ENCODE measurements around the gene ZNF74.
"Not testable (repeated sequence)": the region's sequence is repeated elsewhere in the genome, so short reads cannot be mapped to it uniquely, and the experiment has no call there.

Gene ZNF74

GRCh38 chr22:20376281-20376680, 17.7 kb upstream of the ZNF74 start:
- DNase-seq (ENCODE audit: low spot score): not testable (repeated sequence)

GRCh38 chr22:20376983-20377382, 17.0 kb upstream of the ZNF74 start:
- not testable (repeated sequence) for DNase-seq (ENCODE audit: low spot score)

GRCh38 chr22:20378110-20378509, 15.8 kb upstream of the ZNF74 start:
- no peak for DNase-seq (ENCODE audit: low spot score)

GRCh38 chr22:20378684-20379083, 15.3 kb upstream of the ZNF74 start:
- not testable (repeated sequence) for DNase-seq (ENCODE audit: low spot score)

GRCh38 chr22:20380486-20380885, 13.5 kb upstream of the ZNF74 start:
- DNase-seq (ENCODE audit: low spot score): no peak

GRCh38 chr22:20383538-20383937, 10.4 kb upstream of the ZNF74 start:
- no peak for DNase-seq (ENCODE audit: low spot score)

GRCh38 chr22:20384171-20384570, 9.8 kb upstream of the ZNF74 start:
- no peak for DNase-seq (ENCODE audit: low spot score)

GRCh38 chr22:20384865-20385264, 9.1 kb upstream of the ZNF74 start:
- no peak for DNase-seq (ENCODE audit: low spot score)

GRCh38 chr22:20386336-20386735, 7.6 kb upstream of the ZNF74 start:
- no peak for DNase-seq (ENCODE audit: low spot score)

- no peak for DNase-seq (ENCODE audit: low spot score)
These were observed 7.0 kb upstream of the ZNF74 start for GRCh38 chr22:20386972-20387371.

GRCh38 chr22:20388200-20388599, 5.8 kb upstream of the ZNF74 start:
- no peak for DNase-seq (ENCODE audit: low spot score)

GRCh38 chr22:20389288-20389687, 4.7 kb upstream of the ZNF74 start:
- no peak for DNase-seq (ENCODE audit: low spot score)

- no peak for DNase-seq (ENCODE audit: low spot score)
These were observed 3.5 kb upstream of the ZNF74 start for GRCh38 chr22:20390394-20390907.

GRCh38 chr22:20391222-20391621, 2.7 kb upstream of the ZNF74 start:
- DNase-seq (ENCODE audit: low spot score): no peak

GRCh38 chr22:20392365-20392881, 1.5 kb upstream of the ZNF74 start:
- DNase-seq (ENCODE audit: low spot score): not testable (repeated sequence)

- no peak for DNase-seq (ENCODE audit: low spot score)
These were observed 807 bp upstream of the ZNF74 start for GRCh38 chr22:20392983-20393704.

GRCh38 chr22:20395181-20395906, 1.4 kb downstream of the ZNF74 start:
- DNase-seq (ENCODE audit: low spot score): no peak

- no peak for DNase-seq (ENCODE audit: low spot score)
These were observed 1.9 kb downstream of the ZNF74 start for GRCh38 chr22:20395907-20396287.

- no peak for DNase-seq (ENCODE audit: low spot score)
These were observed 2.7 kb downstream of the ZNF74 start for GRCh38 chr22:20396639-20397038.

- DNase-seq (ENCODE audit: low spot score): no peak
These were observed 3.5 kb downstream of the ZNF74 start for GRCh38 chr22:20397498-20397897.

GRCh38 chr22:20398420-20398819, 4.5 kb downstream of the ZNF74 start:
- DNase-seq (ENCODE audit: low spot score): no peak

- no peak for DNase-seq (ENCODE audit: low spot score)
These were observed 6.1 kb downstream of the ZNF74 start for GRCh38 chr22:20399866-20400605.

All from COLO829 (cell line).